HG03139 (cell line): ENCODE results near the gene KCTD4.
"Not testable (repeated sequence)": the region's sequence is repeated elsewhere in the genome, so short reads cannot be mapped to it uniquely, and the experiment has no call there.

Experiments
- ATAC-seq: cut with Tn5 transposase; IDR thresholded peaks from one replicate; pipeline ENCODE4 v1.9.1; 2021; ENCODE audit not compliant: unreplicated experiment

The KCTD4 gene

GRCh38 chr13:45216193-45216592 is 15.3 kb upstream of the KCTD4 start:
- no peak for ATAC-seq

- ATAC-seq = no peak
Observed at GRCh38 chr13:45215392-45216077, 14.7 kb upstream of the KCTD4 start.

- ATAC-seq = no peak
Observed at GRCh38 chr13:45209229-45209628, 8.4 kb upstream of the KCTD4 start.

- ATAC-seq = no peak
Observed at GRCh38 chr13:45208132-45208531, 7.3 kb upstream of the KCTD4 start.

GRCh38 chr13:45207319-45207718 is 6.5 kb upstream of the KCTD4 start:
- ATAC-seq = no peak

- ATAC-seq = no peak
Observed at GRCh38 chr13:45206340-45206739, 5.5 kb upstream of the KCTD4 start.

GRCh38 chr13:45205124-45205523 is 4.3 kb upstream of the KCTD4 start:
- no peak for ATAC-seq

- no peak for ATAC-seq
Observed at GRCh38 chr13:45199711-45200110, 1.1 kb downstream of the KCTD4 start.

- ATAC-seq = no peak
Observed at GRCh38 chr13:45198924-45199323, 1.9 kb downstream of the KCTD4 start.

GRCh38 chr13:45198041-45198440 is 2.8 kb downstream of the KCTD4 start:
- no peak for ATAC-seq

- ATAC-seq = no peak
Observed at GRCh38 chr13:45196622-45197021, 4.2 kb downstream of the KCTD4 start.

GRCh38 chr13:45196096-45196495 is 4.7 kb downstream of the KCTD4 start:
- no peak for ATAC-seq

GRCh38 chr13:45195421-45195820 is 5.4 kb downstream of the KCTD4 start:
- ATAC-seq = no peak

GRCh38 chr13:45194081-45194939 is 6.5 kb downstream of the KCTD4 start:
- ATAC-seq = no peak

GRCh38 chr13:45191874-45192273 is 9.0 kb downstream of the KCTD4 start:
- no peak for ATAC-seq

- ATAC-seq = not testable (repeated sequence)
Observed at GRCh38 chr13:45189511-45189910, 11.3 kb downstream of the KCTD4 start.

- not testable (repeated sequence) for ATAC-seq
Observed at GRCh38 chr13:45189077-45189476, 11.8 kb downstream of the KCTD4 start.

- ATAC-seq = no peak
Observed at GRCh38 chr13:45185286-45185685, 15.6 kb downstream of the KCTD4 start.

- ATAC-seq = no peak
Observed at GRCh38 chr13:45184693-45185092, 16.2 kb downstream of the KCTD4 start.

- no peak for ATAC-seq
Observed at GRCh38 chr13:45180713-45181601, 19.9 kb downstream of the KCTD4 start.

- no peak for ATAC-seq
Observed at GRCh38 chr13:45180303-45180702, 20.5 kb downstream of the KCTD4 start.
